ENCODE results near the gene DPP7.

DNA sequence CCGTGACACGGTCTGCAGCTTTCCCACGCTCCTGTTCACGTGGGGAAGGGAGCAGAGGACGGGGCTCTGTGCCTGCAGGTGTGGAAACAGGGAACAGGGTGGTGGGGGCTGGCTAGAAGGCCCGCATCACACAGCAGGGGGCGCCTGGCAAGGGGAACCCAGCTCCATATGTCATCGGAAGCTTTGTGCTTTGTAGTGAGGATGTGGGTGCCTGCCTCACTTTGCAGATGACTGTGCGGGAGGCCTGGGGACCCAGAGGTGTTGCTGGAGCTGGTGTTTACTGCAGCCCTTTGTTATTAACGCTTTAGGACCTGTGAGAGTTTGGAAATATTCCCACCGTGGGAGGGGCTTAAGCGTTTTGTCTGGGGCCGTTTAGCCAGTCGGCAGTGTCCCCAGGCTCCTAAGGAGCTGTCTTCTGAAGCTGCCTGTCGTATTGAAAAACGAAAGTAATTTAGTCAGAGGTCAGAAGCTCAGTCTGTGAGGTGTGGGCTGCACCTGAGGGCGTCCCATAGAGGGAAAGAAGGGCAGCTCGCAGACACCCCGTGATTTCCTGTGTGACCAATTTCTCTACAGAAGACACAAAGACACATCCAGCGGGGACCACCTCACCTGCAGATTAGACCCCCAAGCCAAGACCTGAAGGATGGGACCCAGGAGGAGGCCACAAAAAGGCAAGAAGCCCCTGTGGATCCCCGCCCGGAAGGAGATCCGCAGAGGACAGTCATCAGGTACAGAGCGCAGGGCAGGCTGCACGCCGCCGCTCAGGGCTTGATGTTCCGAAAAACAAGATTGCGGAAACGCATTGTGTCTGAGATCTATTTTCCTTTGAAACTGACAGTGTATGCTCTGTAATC is 18.6 kb downstream of the DPP7 start:
- TF ChIP-seq, protein P1, sequence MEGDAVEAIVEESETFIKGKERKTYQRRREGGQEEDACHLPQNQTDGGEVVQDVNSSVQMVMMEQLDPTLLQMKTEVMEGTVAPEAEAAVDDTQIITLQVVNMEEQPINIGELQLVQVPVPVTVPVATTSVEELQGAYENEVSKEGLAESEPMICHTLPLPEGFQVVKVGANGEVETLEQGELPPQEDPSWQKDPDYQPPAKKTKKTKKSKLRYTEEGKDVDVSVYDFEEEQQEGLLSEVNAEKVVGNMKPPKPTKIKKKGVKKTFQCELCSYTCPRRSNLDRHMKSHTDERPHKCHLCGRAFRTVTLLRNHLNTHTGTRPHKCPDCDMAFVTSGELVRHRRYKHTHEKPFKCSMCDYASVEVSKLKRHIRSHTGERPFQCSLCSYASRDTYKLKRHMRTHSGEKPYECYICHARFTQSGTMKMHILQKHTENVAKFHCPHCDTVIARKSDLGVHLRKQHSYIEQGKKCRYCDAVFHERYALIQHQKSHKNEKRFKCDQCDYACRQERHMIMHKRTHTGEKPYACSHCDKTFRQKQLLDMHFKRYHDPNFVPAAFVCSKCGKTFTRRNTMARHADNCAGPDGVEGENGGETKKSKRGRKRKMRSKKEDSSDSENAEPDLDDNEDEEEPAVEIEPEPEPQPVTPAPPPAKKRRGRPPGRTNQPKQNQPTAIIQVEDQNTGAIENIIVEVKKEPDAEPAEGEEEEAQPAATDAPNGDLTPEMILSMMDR (IDR thresholded peaks at IDR 0.05) = no peak
- no peak for TF ChIP-seq POLR2AphosphoS5 (IDR thresholded peaks at IDR 0.05)
